Bronchial epithelial cell (primary cell): ENCODE data around the gene SUMO4. TPM values are rescaled to one million over a fixed set of nuclear protein-coding genes. Genes with fewer than 3 reads are reported as not detected.

ENCODE experiments used
- DNase-seq: peaks from one replicate; pipeline ENCODE4 v3.0.0-alpha.2; 2010; ENCODE audit warnings: low read depth
- FAIRE-seq: peaks from 2 replicates; lab custom pipeline; 2011; peaks lifted over from hg19 to GRCh38; lab: Jason Lieb, UNC
- H3K27me3 ChIP-seq: 2 replicates; pipeline ENCODE4 v1.5.1; 2011; ENCODE audit warnings: low read length; ENCODE audit not compliant: control insufficient read depth, insufficient read depth
- H3K36me3 ChIP-seq: 2 replicates; pipeline ENCODE4 v1.5.1; 2011; ENCODE audit warnings: low read length; ENCODE audit not compliant: control insufficient read depth, insufficient read depth
- H3K4me3 ChIP-seq: 2 replicates; pipeline ENCODE4 v1.5.1; 2011; ENCODE audit warnings: mild to moderate bottlenecking, low read depth, low read length, control low read depth
- total RNA-seq: library from RNA; depleted of rRNA; stranded (reverse); fragments of >200 nt; gene quantifications from 2 replicates; pipeline ENCODE4 v1.2.1, GENCODE V29; 2014
- TF ChIP-seq, protein P1 (sequence below): IDR thresholded peaks from 2 replicates; pipeline ENCODE4 v1.5.1; 2011; ENCODE audit warnings: mild to moderate bottlenecking, moderate library complexity, low read length, control low read depth, inconsistent platforms; ENCODE audit not compliant: insufficient read depth, severe bottlenecking

The SUMO4 gene
- total RNA-seq, 1 donor from 2014 or later = 0.79 TPM

DNA sequence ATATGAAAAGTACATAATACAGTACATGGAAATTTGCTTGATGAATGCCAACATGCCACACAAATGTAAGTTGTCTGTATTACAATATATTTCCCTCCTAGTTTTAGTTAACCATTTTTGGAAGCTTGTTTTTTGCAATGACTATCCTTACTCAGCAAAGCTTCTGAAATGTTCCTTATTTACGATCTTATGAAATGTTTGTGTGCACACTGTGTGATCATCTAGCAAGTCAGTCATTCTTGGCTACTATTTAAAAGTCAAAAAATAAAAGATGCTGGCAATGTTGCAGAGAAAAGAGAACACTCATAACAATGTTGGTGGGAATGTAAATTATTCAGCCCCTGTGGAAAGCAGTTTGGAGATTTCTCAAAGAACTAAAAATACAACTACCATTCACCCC, 33.8 kb downstream of the SUMO4 start:
- Histone ChIP-seq H3K4me3 (no peak overlapping the region), H3K36me3 (no peaks in the 10 kb centered on the region), H3K27me3 (no peaks in the 10 kb centered on the region)
- DNase-seq = no peak
- no peak for FAIRE-seq
- TF ChIP-seq, protein P1, sequence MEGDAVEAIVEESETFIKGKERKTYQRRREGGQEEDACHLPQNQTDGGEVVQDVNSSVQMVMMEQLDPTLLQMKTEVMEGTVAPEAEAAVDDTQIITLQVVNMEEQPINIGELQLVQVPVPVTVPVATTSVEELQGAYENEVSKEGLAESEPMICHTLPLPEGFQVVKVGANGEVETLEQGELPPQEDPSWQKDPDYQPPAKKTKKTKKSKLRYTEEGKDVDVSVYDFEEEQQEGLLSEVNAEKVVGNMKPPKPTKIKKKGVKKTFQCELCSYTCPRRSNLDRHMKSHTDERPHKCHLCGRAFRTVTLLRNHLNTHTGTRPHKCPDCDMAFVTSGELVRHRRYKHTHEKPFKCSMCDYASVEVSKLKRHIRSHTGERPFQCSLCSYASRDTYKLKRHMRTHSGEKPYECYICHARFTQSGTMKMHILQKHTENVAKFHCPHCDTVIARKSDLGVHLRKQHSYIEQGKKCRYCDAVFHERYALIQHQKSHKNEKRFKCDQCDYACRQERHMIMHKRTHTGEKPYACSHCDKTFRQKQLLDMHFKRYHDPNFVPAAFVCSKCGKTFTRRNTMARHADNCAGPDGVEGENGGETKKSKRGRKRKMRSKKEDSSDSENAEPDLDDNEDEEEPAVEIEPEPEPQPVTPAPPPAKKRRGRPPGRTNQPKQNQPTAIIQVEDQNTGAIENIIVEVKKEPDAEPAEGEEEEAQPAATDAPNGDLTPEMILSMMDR = no peak

DNA sequence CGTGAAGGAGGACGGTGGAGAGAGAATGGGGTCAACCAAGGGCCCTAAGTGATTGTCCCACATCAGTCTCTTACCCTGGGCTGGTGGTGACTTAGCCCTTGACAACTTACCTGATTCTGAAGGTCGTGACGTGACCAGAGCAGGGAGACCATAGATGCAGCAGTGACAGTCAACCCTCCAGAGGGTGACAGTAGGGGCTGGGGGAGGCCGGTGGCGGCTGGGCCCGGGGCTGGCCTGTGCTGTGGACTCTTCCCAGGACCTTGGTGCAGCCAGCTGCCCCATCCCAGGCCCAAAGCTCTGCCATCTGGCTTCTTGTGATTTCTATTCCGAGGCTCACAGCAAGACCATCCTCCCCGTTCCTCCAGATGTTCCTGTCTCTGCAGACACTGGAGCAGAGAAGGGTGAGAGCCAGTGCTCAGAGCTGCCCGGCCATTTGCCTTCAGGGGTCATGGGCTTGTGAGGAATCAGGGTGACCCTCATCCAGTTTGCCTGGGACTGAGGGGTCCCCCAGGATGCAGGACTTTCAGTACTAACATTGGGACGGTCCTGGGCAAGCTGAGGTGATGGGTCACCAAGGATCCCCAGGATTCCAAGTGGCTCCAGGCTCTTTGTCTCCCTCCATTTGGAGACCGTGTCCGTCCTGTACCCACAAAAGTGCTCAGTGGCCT, 36.0 kb downstream of the SUMO4 start:
- TF ChIP-seq, protein P1 = no peak

DNA sequence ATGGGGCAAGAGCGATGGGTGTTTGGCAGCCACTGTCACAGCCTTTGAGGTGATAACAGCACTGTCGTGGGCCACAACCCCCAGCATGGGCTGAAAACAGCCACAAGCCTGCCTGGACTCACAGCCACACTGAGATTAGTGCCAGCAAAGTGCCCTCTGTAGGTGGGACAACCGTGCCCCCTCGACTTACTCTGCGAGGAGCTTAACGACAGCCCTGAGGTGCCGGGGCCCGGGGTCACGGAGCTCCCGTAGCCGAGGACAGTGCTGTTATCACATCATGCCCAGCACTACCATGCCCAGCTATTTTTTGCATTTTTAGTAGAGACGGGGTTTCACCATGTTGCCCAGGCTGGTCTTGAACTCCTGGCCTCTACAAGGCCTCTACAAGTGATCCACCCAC, 36.6 kb downstream of the SUMO4 start:
- no peaks in the 10 kb centered on the region for H3K36me3 ChIP-seq
- H3K4me3 ChIP-seq = no peak overlapping the region
- DNase-seq = no peak
- no peaks in the 10 kb centered on the region for H3K27me3 ChIP-seq
- FAIRE-seq = no peak
- TF ChIP-seq, protein P1 = no peak

More for the DNA sequence above, 36.0 kb downstream of the SUMO4 start:
- no peak for DNase-seq
- no peak overlapping the region for H3K4me3 ChIP-seq
- no peaks in the 10 kb centered on the region for H3K27me3 ChIP-seq
- H3K36me3 ChIP-seq = no peaks in the 10 kb centered on the region
- no peak for FAIRE-seq

DNA sequence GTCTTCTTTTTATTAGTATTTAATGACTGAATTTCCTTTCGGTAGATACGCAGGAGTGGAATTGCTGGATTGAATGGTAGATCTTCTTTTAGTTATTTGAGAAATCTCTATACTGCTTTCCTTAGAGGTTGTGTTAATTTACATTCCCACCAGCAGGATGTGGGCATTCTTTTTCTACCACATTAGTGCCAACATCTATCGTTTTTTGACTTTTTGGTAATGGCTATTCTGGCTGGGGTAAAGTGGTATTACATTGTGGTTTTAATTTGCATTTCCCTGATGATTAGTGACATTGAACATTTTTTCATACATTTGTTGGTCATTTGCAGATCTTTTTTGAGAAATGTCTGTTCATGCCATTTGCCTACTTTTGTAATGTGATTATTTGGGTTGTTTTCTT, 37.1 kb downstream of the SUMO4 start:
- TF ChIP-seq, protein P1 = no peak
- Histone ChIP-seq H3K4me3 (no peak overlapping the region), H3K27me3 (no peaks in the 10 kb centered on the region), H3K36me3 (no peaks in the 10 kb centered on the region)
- DNase-seq (no peak), FAIRE-seq (no peak)

DNA sequence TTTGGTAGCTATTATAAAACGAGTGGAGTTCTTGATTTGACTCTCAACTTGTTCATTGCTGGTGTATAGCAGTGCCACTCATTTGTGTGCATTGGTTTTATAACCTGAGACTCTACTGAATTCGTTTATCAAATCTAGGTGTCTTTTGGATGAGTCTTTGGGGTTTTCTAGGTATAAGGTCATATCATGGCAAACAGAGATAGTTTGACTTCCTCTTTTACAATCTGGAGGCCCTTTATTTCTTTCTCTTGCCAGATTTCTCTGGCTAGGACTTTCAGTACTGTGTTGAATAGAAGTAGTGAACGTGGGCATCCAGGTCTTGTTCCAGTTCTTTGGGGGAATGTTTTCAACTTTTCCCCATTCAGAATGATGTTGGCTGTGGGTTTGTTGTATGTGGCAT, 38.8 kb downstream of the SUMO4 start:
- DNase-seq (no peak), FAIRE-seq (no peak)
- Histone ChIP-seq H3K36me3 (no peaks in the 10 kb centered on the region), H3K27me3 (no peaks in the 10 kb centered on the region), H3K4me3 (no peak overlapping the region)
- TF ChIP-seq, protein P1 = no peak

DNA sequence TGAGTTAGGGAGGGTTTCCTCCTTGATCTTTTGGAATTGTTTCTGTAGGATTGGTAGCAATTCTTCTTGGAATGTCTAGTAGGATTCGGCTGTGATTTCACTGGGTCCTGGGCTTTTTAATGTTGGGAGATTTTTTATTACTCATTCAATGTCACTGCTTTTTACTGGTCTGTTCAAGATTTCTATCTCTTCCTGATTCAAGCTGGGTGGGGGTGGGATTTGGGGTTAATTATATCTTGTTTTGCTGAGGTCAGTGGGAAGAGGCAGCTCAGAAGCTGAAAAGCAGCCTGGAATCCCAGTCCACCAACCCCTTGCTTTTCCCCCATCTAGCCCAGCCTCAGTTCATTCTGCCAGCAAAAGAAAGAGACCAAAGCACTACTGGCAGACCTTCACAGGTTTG, 39.6 kb downstream of the SUMO4 start:
- FAIRE-seq (no peak), DNase-seq (no peak)
- no peaks in the 10 kb centered on the region for H3K27me3 ChIP-seq
- no peak overlapping the region for H3K4me3 ChIP-seq
- H3K36me3 ChIP-seq = no peaks in the 10 kb centered on the region
- TF ChIP-seq, protein P1 = no peak
